HepG2 (cell line): ENCODE data around the gene PRR19. TPM values are rescaled to one million over a fixed set of nuclear protein-coding genes. Genes with fewer than 3 reads are reported as not detected.

ENCODE experiments used
- DMTF1 ChIP-seq: sonication (generic); formaldehyde crosslinking; IDR thresholded peaks from 2 replicates; pipeline ENCODE4 v1.4.0; 2020; ENCODE audit warnings: mild to moderate bottlenecking, missing genetic modification reagents
- DPF2 ChIP-seq: sonication (generic); formaldehyde crosslinking; IDR thresholded peaks from 2 replicates; pipeline ENCODE4 v1.4.0; 2020; ENCODE audit warnings: mild to moderate bottlenecking, low read depth, missing genetic modification reagents, borderline replicate concordance
- IKZF4 ChIP-seq: sonication (generic); formaldehyde crosslinking; IDR thresholded peaks from 2 replicates; pipeline ENCODE4 v1.5.1; 2020; ENCODE audit warnings: borderline replicate concordance, mild to moderate bottlenecking, low read depth, missing genetic modification reagents; ENCODE audit errors: not compliant biosample characterization
- KDM5A ChIP-seq: fragments of 200-600 bp; sonication (generic); IDR thresholded peaks from 2 replicates; pipeline ENCODE4 v1.7.0; 2018; ENCODE audit warnings: antibody characterized with exemption, mild to moderate bottlenecking, low read length, borderline replicate concordance
- MEF2D ChIP-seq: sonication (generic); formaldehyde crosslinking; IDR thresholded peaks from 2 replicates; pipeline ENCODE4 v1.5.1; 2020; ENCODE audit warnings: mild to moderate bottlenecking, missing genetic modification reagents
- MIER2 ChIP-seq: IDR thresholded peaks from 2 replicates; pipeline ENCODE4 v1.6.1; 2016; ENCODE audit warnings: missing biosample characterization, missing genetic modification reagents
- NFE2L2 ChIP-seq: fragments of 150-350 bp; IDR thresholded peaks from 2 replicates; pipeline ENCODE4 v1.6.1; 2014; ENCODE audit warnings: low read length
- SRSF9 ChIP-seq: fragments of 200-400 bp; formaldehyde crosslinking; IDR thresholded peaks from 2 replicates; pipeline ENCODE4 v1.6.1; 2018; ENCODE audit warnings: borderline replicate concordance, mild to moderate bottlenecking, low read depth, low read length; ENCODE audit not compliant: insufficient read depth, poor library complexity, severe bottlenecking
- ZNF687 ChIP-seq: sonication (generic); formaldehyde crosslinking; IDR thresholded peaks from 2 replicates; pipeline ENCODE4 v1.5.1; 2020; ENCODE audit warnings: mild to moderate bottlenecking, missing genetic modification reagents, moderate library complexity
- ZNF781 ChIP-seq: sonication (generic); formaldehyde crosslinking; IDR thresholded peaks from 2 replicates; pipeline ENCODE4 v1.5.1; 2020; ENCODE audit warnings: borderline replicate concordance, mild to moderate bottlenecking, missing genetic modification reagents; ENCODE audit errors: not compliant biosample characterization
- ZNF800 ChIP-seq: sonication (generic); formaldehyde crosslinking; IDR thresholded peaks from 2 replicates; pipeline ENCODE4 v1.4.0; 2020; ENCODE audit warnings: missing genetic modification reagents
- polyA plus RNA-seq, 8 experiments: library from polyadenylated mRNA; depleted of rRNA in 3 of 8; stranded (reverse) in 7 of 8; unstranded in 1 of 8; fragments of >200 nt; fragmentation: Illumina TruSeq in 4 of 8; extraction: Trizol in 4 of 8; gene quantifications; 2 replicates each; pipeline versions ENCODE4 v1.2.1 to v1.2.3, GENCODE V29; 2011 to 2016; ENCODE audit warnings: low read depth in 4 of 8, missing spikeins in 1 of 8, mixed read lengths in 1 of 8; ENCODE audit not compliant: insufficient read depth in 1 of 8
- total RNA-seq, 5 experiments: library from RNA; depleted of rRNA; stranded (reverse); fragments of >200 nt; fragmentation: Illumina TruSeq; extraction: Trizol; gene quantifications; 2 replicates each; pipeline ENCODE4 v1.2.3, GENCODE V29; 2016; ENCODE audit warnings: low read depth in 1 of 5
- TF ChIP-seq, protein P1 (sequence below): sonication (generic); formaldehyde crosslinking; IDR thresholded peaks from 2 replicates; pipeline ENCODE4 v1.5.1; 2020; ENCODE audit warnings: mild to moderate bottlenecking, missing genetic modification reagents, borderline replicate concordance

The PRR19 gene
- total and polyA plus RNA-seq, 2 of the 13 experiments (the other 11 are each of a cell fraction or from before 2014, with no cell fraction given), result 0.21 to 0.33 TPM

DNA sequence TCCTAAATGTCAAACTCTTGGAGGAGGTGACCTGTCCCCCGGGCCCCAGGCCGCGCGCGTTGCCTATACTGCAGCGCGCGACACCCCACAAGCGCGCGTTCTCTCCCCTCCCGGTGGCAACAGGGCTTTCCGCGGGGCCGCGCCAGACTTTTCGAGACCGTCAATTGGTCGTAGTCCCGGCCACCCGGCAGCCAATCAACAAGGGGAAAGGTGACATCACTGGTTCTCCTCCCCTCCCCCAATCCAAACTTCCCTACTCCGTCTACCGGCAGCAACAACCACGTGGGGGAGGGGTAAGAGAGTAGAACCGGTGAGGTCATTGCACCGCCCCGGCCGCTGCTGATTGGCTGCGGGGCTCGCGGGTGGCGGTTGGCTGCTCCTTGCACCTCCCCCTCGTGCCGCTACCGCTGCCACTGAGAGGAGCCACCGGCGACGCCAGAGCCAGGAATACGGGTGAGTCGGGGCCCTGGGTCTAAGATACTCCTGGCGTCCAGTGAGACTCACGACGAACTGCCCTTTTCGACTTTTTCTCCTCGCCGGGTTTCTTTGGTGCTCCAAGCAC is 33.7 kb upstream of the PRR19 start (continued):
- TF ChIP-seq, protein P1, sequence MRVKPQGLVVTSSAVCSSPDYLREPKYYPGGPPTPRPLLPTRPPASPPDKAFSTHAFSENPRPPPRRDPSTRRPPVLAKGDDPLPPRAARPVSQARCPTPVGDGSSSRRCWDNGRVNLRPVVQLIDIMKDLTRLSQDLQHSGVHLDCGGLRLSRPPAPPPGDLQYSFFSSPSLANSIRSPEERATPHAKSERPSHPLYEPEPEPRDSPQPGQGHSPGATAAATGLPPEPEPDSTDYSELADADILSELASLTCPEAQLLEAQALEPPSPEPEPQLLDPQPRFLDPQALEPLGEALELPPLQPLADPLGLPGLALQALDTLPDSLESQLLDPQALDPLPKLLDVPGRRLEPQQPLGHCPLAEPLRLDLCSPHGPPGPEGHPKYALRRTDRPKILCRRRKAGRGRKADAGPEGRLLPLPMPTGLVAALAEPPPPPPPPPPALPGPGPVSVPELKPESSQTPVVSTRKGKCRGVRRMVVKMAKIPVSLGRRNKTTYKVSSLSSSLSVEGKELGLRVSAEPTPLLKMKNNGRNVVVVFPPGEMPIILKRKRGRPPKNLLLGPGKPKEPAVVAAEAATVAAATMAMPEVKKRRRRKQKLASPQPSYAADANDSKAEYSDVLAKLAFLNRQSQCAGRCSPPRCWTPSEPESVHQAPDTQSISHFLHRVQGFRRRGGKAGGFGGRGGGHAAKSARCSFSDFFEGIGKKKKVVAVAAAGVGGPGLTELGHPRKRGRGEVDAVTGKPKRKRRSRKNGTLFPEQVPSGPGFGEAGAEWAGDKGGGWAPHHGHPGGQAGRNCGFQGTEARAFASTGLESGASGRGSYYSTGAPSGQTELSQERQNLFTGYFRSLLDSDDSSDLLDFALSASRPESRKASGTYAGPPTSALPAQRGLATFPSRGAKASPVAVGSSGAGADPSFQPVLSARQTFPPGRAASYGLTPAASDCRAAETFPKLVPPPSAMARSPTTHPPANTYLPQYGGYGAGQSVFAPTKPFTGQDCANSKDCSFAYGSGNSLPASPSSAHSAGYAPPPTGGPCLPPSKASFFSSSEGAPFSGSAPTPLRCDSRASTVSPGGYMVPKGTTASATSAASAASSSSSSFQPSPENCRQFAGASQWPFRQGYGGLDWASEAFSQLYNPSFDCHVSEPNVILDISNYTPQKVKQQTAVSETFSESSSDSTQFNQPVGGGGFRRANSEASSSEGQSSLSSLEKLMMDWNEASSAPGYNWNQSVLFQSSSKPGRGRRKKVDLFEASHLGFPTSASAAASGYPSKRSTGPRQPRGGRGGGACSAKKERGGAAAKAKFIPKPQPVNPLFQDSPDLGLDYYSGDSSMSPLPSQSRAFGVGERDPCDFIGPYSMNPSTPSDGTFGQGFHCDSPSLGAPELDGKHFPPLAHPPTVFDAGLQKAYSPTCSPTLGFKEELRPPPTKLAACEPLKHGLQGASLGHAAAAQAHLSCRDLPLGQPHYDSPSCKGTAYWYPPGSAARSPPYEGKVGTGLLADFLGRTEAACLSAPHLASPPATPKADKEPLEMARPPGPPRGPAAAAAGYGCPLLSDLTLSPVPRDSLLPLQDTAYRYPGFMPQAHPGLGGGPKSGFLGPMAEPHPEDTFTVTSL (CRISPR knock-in tag), result no peak
- TF ChIP-seq ZNF781 (CRISPR knock-in tag) (no peak), ZNF800 (CRISPR knock-in tag) (0 out of 2 replicates have a peak, but pooled peaks have one; percentile 44), SRSF9 (no peak), NFE2L2 (no peak), KDM5A (peak; percentile 75; the same call in 1 of the 2 replicates), MIER2 (no peak), DPF2 (CRISPR knock-in tag) (no peak), IKZF4 (CRISPR knock-in tag) (no peak), MEF2D (CRISPR knock-in tag) (no peak; the same call in 1 of the 2 replicates), DMTF1 (no peak), ZNF687 (CRISPR knock-in tag) (peak; percentile 84)
